IMR-90 (cell line): Measurements from ENCODE around the gene NCF2. TPM values are rescaled to one million over a fixed set of nuclear protein-coding genes. Genes with fewer than 3 reads are reported as not detected.

Experiments used
- ATAC-seq: fragments of 200-7000 bp; cut with Tn5 transposase; 2 replicates; pipeline ENCODE4 v1.9.1; 2020; ENCODE audit warnings: low read depth, mild to moderate bottlenecking, moderate library complexity
- BruUV-seq: library from RNA; stranded (reverse); fragments of 400-500 nt; replicated peaks from 2 replicates; lab custom pipeline; 2021; lab: Mats Ljungman, UMichigan
- CTCF ChIA-PET: fragments of 300-600 bp; formaldehyde crosslinking; extraction: SDS; loops from one replicate; lab custom pipeline; 2021; ENCODE audit warnings: antibody characterized with exemption; lab: Yijun Ruan, JAX
- POLR2A ChIA-PET: fragments of 300-600 bp; sonication (Branson Sonifier 250); formaldehyde crosslinking; loops from one replicate; lab custom pipeline; 2022; ENCODE audit warnings: antibody characterized with exemption; ENCODE audit not compliant: unreplicated experiment; lab: Charles Lee
- DNase-seq: peaks from one replicate; pipeline ENCODE4 v3.0.0; 2013
- H2AFZ ChIP-seq: replicated peaks from 2 replicates; pipeline ENCODE3; 2013; ENCODE audit warnings: low read length, mild to moderate bottlenecking; ENCODE audit not compliant: poor library complexity
- H2AK5ac ChIP-seq: 2 replicates; pipeline ENCODE4 v1.6.1; 2013; ENCODE audit warnings: low read depth, low read length, inconsistent platforms
- H2AK9ac ChIP-seq: replicated peaks from 2 replicates; pipeline ENCODE3; 2013; ENCODE audit warnings: mild to moderate bottlenecking, low read depth, low read length, moderate library complexity; ENCODE audit not compliant: poor library complexity
- H2BK120ac ChIP-seq: 2 replicates; pipeline ENCODE4 v1.6.1; 2013; ENCODE audit warnings: low read depth, low read length, inconsistent platforms
- H2BK15ac ChIP-seq: 3 replicates; pipeline ENCODE4 v1.6.1; 2013; ENCODE audit warnings: low read depth, low read length, inconsistent platforms
- H2BK20ac ChIP-seq: 2 replicates; pipeline ENCODE4 v1.6.1; 2013; ENCODE audit warnings: low read depth, mild to moderate bottlenecking, inconsistent platforms, low read length, moderate library complexity
- H2BK5ac ChIP-seq: 2 replicates; pipeline ENCODE4 v1.6.1; 2013; ENCODE audit warnings: mild to moderate bottlenecking, low read depth, low read length, inconsistent platforms; ENCODE audit not compliant: poor library complexity, severe bottlenecking
- H3K14ac ChIP-seq: replicated peaks from 2 replicates; pipeline ENCODE4 v1.6.1; 2013; ENCODE audit warnings: low read depth, low read length, inconsistent platforms
- H3K18ac ChIP-seq: 2 replicates; pipeline ENCODE4 v1.6.1; 2013; ENCODE audit warnings: low read depth, low read length, control low read depth
- H3K23ac ChIP-seq: 2 replicates; pipeline ENCODE4 v1.6.1; 2013; ENCODE audit warnings: low read depth, low read length, inconsistent platforms
- H3K27ac ChIP-seq: 2 replicates; pipeline ENCODE4 v1.5.1; 2013; ENCODE audit warnings: mild to moderate bottlenecking, control low read depth, low read length; ENCODE audit not compliant: insufficient read depth
- H3K27me3 ChIP-seq: 2 replicates; pipeline ENCODE4 v1.6.1; 2013; ENCODE audit warnings: low read length; ENCODE audit not compliant: control insufficient read depth, insufficient read depth
- H3K36me3 ChIP-seq: 2 replicates; pipeline ENCODE4 v1.6.1; 2013; ENCODE audit warnings: low read length, mixed read lengths; ENCODE audit not compliant: control insufficient read depth, insufficient read depth
- H3K4ac ChIP-seq: 2 replicates; pipeline ENCODE4 v1.6.1; 2013; ENCODE audit warnings: low read depth, low read length, inconsistent platforms
- H3K4me1 ChIP-seq: 2 replicates; pipeline ENCODE4 v1.6.1; 2013; ENCODE audit warnings: low read length, mixed read lengths; ENCODE audit not compliant: control insufficient read depth, insufficient read depth
- H3K4me2 ChIP-seq: 2 replicates; pipeline ENCODE4 v1.6.1; 2013; ENCODE audit warnings: low read depth, mild to moderate bottlenecking, control low read depth, low read length, moderate library complexity
- H3K4me3 ChIP-seq: 2 replicates; pipeline ENCODE4 v1.5.1; 2013; ENCODE audit warnings: low read depth, mild to moderate bottlenecking, control low read depth, low read length, moderate library complexity; ENCODE audit not compliant: insufficient read depth
- H3K56ac ChIP-seq: 2 replicates; pipeline ENCODE4 v1.6.1; 2013; ENCODE audit warnings: low read length, inconsistent platforms; ENCODE audit not compliant: insufficient read depth; ENCODE audit errors: extremely low read depth
- H3K79me1 ChIP-seq, 2 experiments: 2 replicates each; pipeline ENCODE4 v1.6.1; 2013; ENCODE audit warnings: low read length in 2 of 2, inconsistent platforms in 1 of 2, low read depth in 1 of 2
- H3K9ac ChIP-seq: 2 replicates; pipeline ENCODE4 v1.6.1; 2013; ENCODE audit warnings: low read depth, low read length, control low read depth
- H3K9me1 ChIP-seq: 2 replicates; pipeline ENCODE4 v1.6.1; 2013; ENCODE audit warnings: low read length, inconsistent platforms; ENCODE audit not compliant: insufficient read depth
- H3K9me3 ChIP-seq: 2 replicates; pipeline ENCODE4 v1.6.1; 2013; ENCODE audit warnings: low read length; ENCODE audit not compliant: control insufficient read depth, insufficient read depth
- H4K20me1 ChIP-seq: 2 replicates; pipeline ENCODE4 v1.6.1; 2013; ENCODE audit warnings: low read length, inconsistent platforms; ENCODE audit not compliant: insufficient read depth
- H4K5ac ChIP-seq: 2 replicates; pipeline ENCODE4 v1.6.1; 2013; ENCODE audit warnings: mild to moderate bottlenecking, low read depth, low read length, control low read depth
- H4K8ac ChIP-seq, 2 experiments: 2 replicates each; pipeline ENCODE4 v1.6.1; 2013; ENCODE audit warnings: low read depth in 2 of 2, low read length in 2 of 2, control low read depth in 1 of 2, inconsistent platforms in 1 of 2
- H4K91ac ChIP-seq: 2 replicates; pipeline ENCODE4 v1.6.1; 2013; ENCODE audit warnings: low read depth, low read length, inconsistent platforms; ENCODE audit not compliant: insufficient read depth
- CEBPB ChIP-seq: IDR thresholded peaks from 2 replicates; pipeline ENCODE4 v1.6.1; 2012; ENCODE audit warnings: low read depth, low read length, improper control_type of control experiment
- CHD1 ChIP-seq: IDR thresholded peaks from 2 replicates; pipeline ENCODE4 v1.6.1; 2012; ENCODE audit warnings: low read depth, low read length, improper control_type of control experiment
- CTCF ChIP-seq: conservative IDR thresholded peaks from 2 replicates; pipeline ENCODE4 v1.5.1; 2012; ENCODE audit warnings: mild to moderate bottlenecking, low read depth, low read length, improper control_type of control experiment
- MAZ ChIP-seq: IDR thresholded peaks from 2 replicates; pipeline ENCODE4 v1.6.1; 2012; ENCODE audit warnings: low read depth, mild to moderate bottlenecking, low read length, improper control_type of control experiment, moderate library complexity, borderline replicate concordance
- MXI1 ChIP-seq: IDR thresholded peaks from 2 replicates; pipeline ENCODE4 v1.6.1; 2012; ENCODE audit warnings: low read depth, mild to moderate bottlenecking, low read length, moderate library complexity, borderline replicate concordance
- POLR2A ChIP-seq: IDR thresholded peaks from 2 replicates; pipeline ENCODE4 v1.6.1; 2012; ENCODE audit warnings: mild to moderate bottlenecking, low read depth, low read length
- WGBS, 2 experiments: methylation state at CpG; one replicate each; pipeline versions ENCODE4 v1.1.5 to v1.1.7; 2013; ENCODE audit warnings: missing lambda C conversion rate in 2 of 2; ENCODE audit not compliant: insufficient read length in 1 of 2; ENCODE audit errors: extremely low coverage in 2 of 2; 5-methylcytosine and 5-hydroxymethylcytosine counted together
- dilution Hi-C: fragments of 300-500 bp; cut with HindIII; formaldehyde crosslinking; loops from one replicate; pipeline ENCODE4 v1.14.3; 2018; ENCODE audit warnings: low sequenced_read_pairs; ENCODE audit not compliant: unreplicated experiment
- in situ Hi-C: fragments of 300-500 bp; cut with MboI; formaldehyde crosslinking; loops from 3 replicates; pipeline ENCODE4 v1.14.3; 2019; ENCODE audit warnings: low sequenced_read_pairs, inconsistent platforms, mixed read lengths
- intact Hi-C: fragments of 100-400 bp; cut with micrococcal nuclease; formaldehyde crosslinking; loops from 2 replicates; pipeline ENCODE4 v1.10.0; 2022
- polyA plus RNA-seq, 3 experiments: library from polyadenylated mRNA; depleted of rRNA; stranded (reverse); fragments of >200 nt; gene quantifications; 2 replicates each; pipeline ENCODE4 v1.2.3, GENCODE V29; 2012; ENCODE audit warnings: low replicate concordance in 1 of 3
- total RNA-seq: library from RNA; depleted of rRNA; stranded (reverse); fragments of >200 nt; gene quantifications from 2 replicates; pipeline ENCODE4 v1.2.3, GENCODE V29; 2012

Gene NCF2
- total and polyA plus RNA-seq, 2 of the 4 experiments (the other 2 are of a cell fraction) = 3.2 to 4.2 TPM

- Histone ChIP-seq H3K27me3 (no peaks in the 10 kb centered on the region), H2AK5ac (no peak overlapping the region), H3K9ac (no peak overlapping the region), H3K79me1 (peaks cover 0 to 6% of the 10 kb centered on the region in 2 experiments; a peak in 1 of 4 replicates), H3K9me1 (no peaks in the 10 kb centered on the region), H2BK5ac (no peak overlapping the region), H3K9me3 (no peaks in the 10 kb centered on the region), H3K27ac (no peak overlapping the region), H4K5ac (no peak overlapping the region), H3K14ac (no peak overlapping the region), H4K91ac (no peak overlapping the region), H2BK15ac (no peak overlapping the region), H3K18ac (no peak overlapping the region), H2BK20ac (no peak overlapping the region), H3K4me2 (no peak overlapping the region), H2BK120ac (no peak overlapping the region), H3K4ac (no peak overlapping the region), H2AFZ (no peak overlapping the region), H3K56ac (no peak overlapping the region), H3K4me1 (no peaks in the 10 kb centered on the region), H3K4me3 (no peak overlapping the region), H3K36me3 (peaks cover 13% of the 10 kb centered on the region), H4K8ac (no peak overlapping the region), H2AK9ac (no peak overlapping the region), H4K20me1 (no peaks in the 10 kb centered on the region), H3K23ac (no peak overlapping the region)
- WGBS, 2 experiments = no CpG with 5 or more reads among the region's 3 CpGs
- CTCF ChIA-PET = interaction anchor here (0.7 kb wide), 1 partner anchor 364 kb away, joined by 5 read pairs; no protein-coding TSS in a partner anchor
- in situ Hi-C loops (no loop called here), dilution Hi-C loops (no loop called here), intact Hi-C loops (no loop called here)
- DNase-seq (no peak), ATAC-seq (no peak)
- no peak for TF ChIP-seq CEBPB
- no peak for TF ChIP-seq MXI1
- no peak for TF ChIP-seq POLR2A
- TF ChIP-seq CHD1 = no peak
- TF ChIP-seq CTCF = no peak
- no peak for TF ChIP-seq MAZ
- BruUV-seq = no TSS peak
- POLR2A ChIA-PET = interaction anchor here (0.6 kb wide), 1 partner anchor 41 kb away, joined by 3 read pairs; no protein-coding TSS in a partner anchor
Measured at GRCh38 chr1:183528577-183528976, 61.7 kb downstream of the NCF2 start.
